Liver (tissue), 9 donors: ENCODE data around the gene LARGE2. TPM values are rescaled to one million over a fixed set of nuclear protein-coding genes. Genes with fewer than 3 reads are reported as not detected.

Experiments used
- DNase-seq: peaks from one replicate; pipeline ENCODE4 v3.0.0-alpha.2; 2017; ENCODE audit warnings: low spot score
- H3K27ac ChIP-seq, 2 donors: one replicate each; pipeline ENCODE4 v1.7.0; 2013; ENCODE audit warnings: inconsistent platforms in 2 of 2, low read length in 2 of 2, control low read depth in 1 of 2, low read depth in 1 of 2, mild to moderate bottlenecking in 1 of 2
- H3K27me3 ChIP-seq, 4 donors: one replicate each; pipeline versions ENCODE4 v1.6.1 to v1.7.0; 2013; ENCODE audit warnings: low read length in 3 of 4, inconsistent platforms in 1 of 4, mild to moderate bottlenecking in 1 of 4, moderate library complexity in 1 of 4; ENCODE audit not compliant: control insufficient read depth in 4 of 4, insufficient read depth in 4 of 4
- H3K36me3 ChIP-seq, 4 donors: one replicate each; pipeline versions ENCODE4 v1.6.1 to v1.7.0; 2013; ENCODE audit warnings: low read length in 3 of 4, mild to moderate bottlenecking in 3 of 4, low read depth in 1 of 4, moderate library complexity in 1 of 4; ENCODE audit not compliant: control insufficient read depth in 4 of 4, insufficient read depth in 3 of 4
- H3K4me1 ChIP-seq, 4 donors: one replicate each; pipeline versions ENCODE4 v1.6.1 to v1.7.0; 2013; ENCODE audit warnings: low read length in 3 of 4, mild to moderate bottlenecking in 3 of 4, moderate library complexity in 1 of 4; ENCODE audit not compliant: control insufficient read depth in 4 of 4, insufficient read depth in 4 of 4
- H3K4me3 ChIP-seq, 3 donors: one replicate each; pipeline versions ENCODE4 v1.6.1 to v1.7.0; 2013; ENCODE audit warnings: low read length in 3 of 3, control low read depth in 1 of 3, low read depth in 1 of 3, mild to moderate bottlenecking in 1 of 3
- H3K9ac ChIP-seq, 2 donors: one replicate each; pipeline ENCODE4 v1.7.0; 2013; ENCODE audit warnings: low read length in 2 of 2, mild to moderate bottlenecking in 2 of 2, moderate library complexity in 2 of 2, control low read depth in 1 of 2, low read depth in 1 of 2
- H3K9me3 ChIP-seq, 4 donors: one replicate each; pipeline versions ENCODE4 v1.6.1 to v1.7.0; 2013; ENCODE audit warnings: low read length in 3 of 4; ENCODE audit not compliant: control insufficient read depth in 4 of 4
- EGR1 ChIP-seq, 2 donors: IDR thresholded peaks; 2 replicates each; pipeline ENCODE4 v1.6.1; 2016 to 2018; ENCODE audit warnings: antibody characterized with exemption in 2 of 2, low read depth in 2 of 2
- FOXA1 ChIP-seq: IDR thresholded peaks from 2 replicates; pipeline ENCODE4 v1.6.1; 2016; ENCODE audit warnings: antibody characterized with exemption
- FOXA2 ChIP-seq: IDR thresholded peaks from 2 replicates; pipeline ENCODE4 v1.6.1; 2016; ENCODE audit warnings: antibody characterized with exemption
- GABPA ChIP-seq, 2 donors: IDR thresholded peaks in 1 of 2; conservative IDR thresholded peaks in 1 of 2; 2 replicates each; pipeline ENCODE4 v1.6.1; 2016; ENCODE audit warnings: antibody characterized with exemption in 2 of 2, mild to moderate bottlenecking in 1 of 2, moderate library complexity in 1 of 2
- HNF4A ChIP-seq, 2 donors: conservative IDR thresholded peaks; 2 replicates each; pipeline ENCODE4 v1.6.1; 2016; ENCODE audit warnings: antibody characterized with exemption in 2 of 2, mild to moderate bottlenecking in 2 of 2
- HNF4G ChIP-seq: IDR thresholded peaks from 2 replicates; pipeline ENCODE4 v1.6.1; 2016; ENCODE audit warnings: antibody characterized with exemption
- JUND ChIP-seq, 2 donors: IDR thresholded peaks; 2 replicates each; pipeline ENCODE4 v1.6.1; 2016; ENCODE audit warnings: antibody characterized with exemption in 2 of 2
- MAX ChIP-seq: IDR thresholded peaks from 2 replicates; pipeline ENCODE4 v1.6.1; 2016; ENCODE audit warnings: antibody characterized with exemption
- NR2F2 ChIP-seq: IDR thresholded peaks from 2 replicates; pipeline ENCODE4 v1.6.1; 2016; ENCODE audit warnings: antibody characterized with exemption
- RAD21 ChIP-seq, 2 donors: IDR thresholded peaks; 2 replicates each; pipeline ENCODE4 v1.6.1; 2016; ENCODE audit warnings: antibody characterized with exemption in 2 of 2, mild to moderate bottlenecking in 2 of 2
- REST ChIP-seq: IDR thresholded peaks from 2 replicates; pipeline ENCODE4 v1.6.1; 2016; ENCODE audit warnings: antibody characterized with exemption, mild to moderate bottlenecking
- RXRA ChIP-seq, 2 donors: IDR thresholded peaks; 2 replicates each; pipeline ENCODE4 v1.6.1; 2017 to 2018; ENCODE audit warnings: antibody characterized with exemption in 2 of 2, mild to moderate bottlenecking in 1 of 2
- SP1 ChIP-seq: IDR thresholded peaks from 2 replicates; pipeline ENCODE4 v1.6.1; 2018; ENCODE audit warnings: antibody characterized with exemption, mild to moderate bottlenecking
- TAF1 ChIP-seq: conservative IDR thresholded peaks from 2 replicates; pipeline ENCODE4 v1.6.1; 2016; ENCODE audit warnings: antibody characterized with exemption, mild to moderate bottlenecking
- YY1 ChIP-seq: IDR thresholded peaks from 2 replicates; pipeline ENCODE4 v1.6.1; 2016; ENCODE audit warnings: antibody characterized with exemption, mild to moderate bottlenecking
- ZBTB33 ChIP-seq: IDR thresholded peaks from 2 replicates; pipeline ENCODE4 v1.6.1; 2016; ENCODE audit warnings: antibody characterized with exemption
- WGBS: extraction: QIAGEN DNeasy Blood & Tissue Kit; methylation state at CpG from one replicate; pipeline ENCODE4 v1.1.7; 2013; 5-methylcytosine and 5-hydroxymethylcytosine counted together
- polyA plus RNA-seq, 2 donors: library from polyadenylated mRNA; stranded (reverse) in 1 of 2; unstranded in 1 of 2; fragments of 200-250 nt in 1 of 2; fragments of >200 nt in 1 of 2; fragmentation: Nextera tagmentation in 1 of 2; extraction: Ambion mirVana in 1 of 2; gene quantifications; one replicate each; pipeline versions ENCODE4 v1.2.1 to v1.2.3, GENCODE V29; 2013 to 2015
- total RNA-seq, 2 donors: library from RNA; depleted of rRNA; stranded (reverse); fragments of >200 nt; gene quantifications; one replicate each; pipeline ENCODE4 v1.2.3, GENCODE V29; 2014
- TF ChIP-seq, protein P1 (sequence below): IDR thresholded peaks from 2 replicates; pipeline ENCODE4 v1.6.1; 2016; ENCODE audit warnings: antibody characterized with exemption
- TF ChIP-seq, protein P2 (sequence below): fragments of 150-350 bp; IDR thresholded peaks from 2 replicates; pipeline ENCODE4 v1.5.1; 2017; ENCODE audit warnings: improper control_type of control experiment, low read depth, low read length; ENCODE audit not compliant: missing input control
- donor health status: healthy.
- donor health status: healthy.
- donor health status: healthy.
- donor health status: healthy.
- donor health status: healthy.

The LARGE2 gene
- total and polyA plus RNA-seq, 4 donors, result 1.3 to 1.9 (median 1.5) TPM

GRCh38 chr11:45917623-45918330 lies 4.7 kb upstream of the LARGE2 start, which contains the start of gene PEX16:
PEX16 (minus strand) TSS chr11:45917877; CDS start chr11:45917811, 66 bp downstream.
- H3K9me3 ChIP-seq, result no peaks in the 10 kb centered on the region
- DNase-seq, result peak; percentile 89
- peak within 1 kb of the TSS; percentile 75 to 85 for H3K27ac ChIP-seq
- TF ChIP-seq FOXA1 (peak; percentile 9), HNF4G (no peak), RAD21 (IDR thresholded peaks at IDR 0.05) (peak in 1 of 2 donors; percentile 36), JUND (IDR thresholded peaks at IDR 0.05) (peak; percentile 34 to 39), TAF1 (no peak), FOXA2 (no peak), ZBTB33 (no peak), HNF4A (conservative IDR thresholded peaks at IDR 0.05) (peak; percentile 47 to 64), YY1 (no peak), MAX (peak; percentile 77), REST (peak; percentile 84), NR2F2 (peak; percentile 93), GABPA (IDR thresholded peaks at IDR 0.05 in 1 of 2, conservative IDR thresholded peaks at IDR 0.05 in 1 of 2) (peak; percentile 96 to 99), SP1 (peak; percentile 85), RXRA (IDR thresholded peaks at IDR 0.05) (peak; percentile 76 to 86), EGR1 (IDR thresholded peaks at IDR 0.05; ENCODE audit: low read depth in 2 of 2) (peak in 1 of 2 donors; percentile 70)
- TF ChIP-seq, protein P1, sequence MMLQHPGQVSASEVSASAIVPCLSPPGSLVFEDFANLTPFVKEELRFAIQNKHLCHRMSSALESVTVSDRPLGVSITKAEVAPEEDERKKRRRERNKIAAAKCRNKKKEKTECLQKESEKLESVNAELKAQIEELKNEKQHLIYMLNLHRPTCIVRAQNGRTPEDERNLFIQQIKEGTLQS, result no peak
- TF ChIP-seq, protein P2, sequence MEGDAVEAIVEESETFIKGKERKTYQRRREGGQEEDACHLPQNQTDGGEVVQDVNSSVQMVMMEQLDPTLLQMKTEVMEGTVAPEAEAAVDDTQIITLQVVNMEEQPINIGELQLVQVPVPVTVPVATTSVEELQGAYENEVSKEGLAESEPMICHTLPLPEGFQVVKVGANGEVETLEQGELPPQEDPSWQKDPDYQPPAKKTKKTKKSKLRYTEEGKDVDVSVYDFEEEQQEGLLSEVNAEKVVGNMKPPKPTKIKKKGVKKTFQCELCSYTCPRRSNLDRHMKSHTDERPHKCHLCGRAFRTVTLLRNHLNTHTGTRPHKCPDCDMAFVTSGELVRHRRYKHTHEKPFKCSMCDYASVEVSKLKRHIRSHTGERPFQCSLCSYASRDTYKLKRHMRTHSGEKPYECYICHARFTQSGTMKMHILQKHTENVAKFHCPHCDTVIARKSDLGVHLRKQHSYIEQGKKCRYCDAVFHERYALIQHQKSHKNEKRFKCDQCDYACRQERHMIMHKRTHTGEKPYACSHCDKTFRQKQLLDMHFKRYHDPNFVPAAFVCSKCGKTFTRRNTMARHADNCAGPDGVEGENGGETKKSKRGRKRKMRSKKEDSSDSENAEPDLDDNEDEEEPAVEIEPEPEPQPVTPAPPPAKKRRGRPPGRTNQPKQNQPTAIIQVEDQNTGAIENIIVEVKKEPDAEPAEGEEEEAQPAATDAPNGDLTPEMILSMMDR, result no peak
- peak within 1 kb of the TSS; percentile 75 to 80 for H3K9ac ChIP-seq
- H3K4me3 ChIP-seq, result peak within 1 kb of the TSS; percentile 73 to 98 (median 87)
- no peaks in the 10 kb centered on the region for H3K27me3 ChIP-seq
- peaks cover 16 to 62% (median 45%) of the 10 kb centered on the region in 4 donors for H3K4me1 ChIP-seq
- WGBS, result under 1% methylated on average over 45 of the region's 45 CpGs
- peaks cover 3 to 14% (median 8%) of the 10 kb centered on the region in 4 donors for H3K36me3 ChIP-seq
